Medulla oblongata (tissue), 1 donor: Measurements from ENCODE around the gene PLCB1.
"Not testable (repeated sequence)": the region's sequence is repeated elsewhere in the genome, so short reads cannot be mapped to it uniquely, and the experiment has no call there.

Experiments used
- DNase-seq: peaks from one replicate; pipeline ENCODE4 v3.0.0-alpha.2; 2015; ENCODE audit errors: extremely low spot score

The PLCB1 gene

GRCh38 chr20:8131598-8132483 lies at the start of gene PLCB1:
Gene PLCB1, plus strand, starts transcription at chr20:8132266. Its CDS starts 386 bp downstream, at chr20:8132652.
- DNase-seq: peak; percentile 84

GRCh38 chr20:8082989-8083388 lies 49.1 kb upstream of the PLCB1 start:
- no peak for DNase-seq

- no peak for DNase-seq
These were observed 42.4 kb upstream of the PLCB1 start for GRCh38 chr20:8089668-8090067.

- DNase-seq: peak; percentile 80
These were observed 37.6 kb upstream of the PLCB1 start for GRCh38 chr20:8094415-8094818.

GRCh38 chr20:8094850-8095249 lies 37.2 kb upstream of the PLCB1 start:
- DNase-seq: no peak

- DNase-seq: no peak
These were observed 36.2 kb upstream of the PLCB1 start for GRCh38 chr20:8095648-8096572.

- no peak for DNase-seq
These were observed 34.8 kb upstream of the PLCB1 start for GRCh38 chr20:8097307-8097706.

- no peak for DNase-seq
These were observed 27.8 kb upstream of the PLCB1 start for GRCh38 chr20:8104252-8104651.

GRCh38 chr20:8114612-8115011 lies 17.5 kb upstream of the PLCB1 start:
- DNase-seq: not testable (repeated sequence)

GRCh38 chr20:8115436-8115835 lies 16.6 kb upstream of the PLCB1 start:
- DNase-seq: no peak

- DNase-seq: peak; percentile 40
These were observed 15.8 kb upstream of the PLCB1 start for GRCh38 chr20:8116067-8116811.

- no peak for DNase-seq
These were observed 14.4 kb upstream of the PLCB1 start for GRCh38 chr20:8117636-8118035.

- no peak for DNase-seq
These were observed 14.0 kb upstream of the PLCB1 start for GRCh38 chr20:8118039-8118438.

GRCh38 chr20:8118760-8119159 lies 13.3 kb upstream of the PLCB1 start:
- no peak for DNase-seq

GRCh38 chr20:8121666-8122065 lies 10.4 kb upstream of the PLCB1 start:
- DNase-seq: no peak

GRCh38 chr20:8124639-8125038 lies 7.4 kb upstream of the PLCB1 start:
- no peak for DNase-seq

- no peak for DNase-seq
These were observed 5.9 kb upstream of the PLCB1 start for GRCh38 chr20:8126181-8126580.

- no peak for DNase-seq
These were observed 5.2 kb upstream of the PLCB1 start for GRCh38 chr20:8126841-8127378.

- no peak for DNase-seq
These were observed 4.4 kb upstream of the PLCB1 start for GRCh38 chr20:8127553-8128255.

GRCh38 chr20:8128291-8129060 lies 3.6 kb upstream of the PLCB1 start:
- DNase-seq: no peak
